Measurements from ENCODE around the gene GRK2. TPM values are rescaled to one million over a fixed set of nuclear protein-coding genes. Genes with fewer than 3 reads are reported as not detected.
"Not testable (repeated sequence)": the region's sequence is repeated elsewhere in the genome, so short reads cannot be mapped to it uniquely, and the experiment has no call there.

The GRK2 gene
- total RNA-seq, 2 donors from 2014 or later, result 51.6 to 52.6 TPM

- DNase-seq (no peak), ATAC-seq (no peak)
- intact Hi-C loops (cut with DNase I), result no loop called here
Observed at GRCh38 chr11:67306769-67307544, 40.7 kb downstream of the GRK2 start.

GRCh38 chr11:67307545-67308001, 41.3 kb downstream of the GRK2 start:
- ATAC-seq, result no peak
- intact Hi-C loops (cut with DNase I), result no loop called here
- DNase-seq, result no peak

- ATAC-seq, result no peak
- intact Hi-C loops (cut with DNase I), result no loop called here
- no peak for DNase-seq
Observed at GRCh38 chr11:67308031-67308866, 42.0 kb downstream of the GRK2 start.

- DNase-seq (no peak), ATAC-seq (no peak)
- intact Hi-C loops (cut with DNase I), result no loop called here
Observed at GRCh38 chr11:67309166-67309565, 42.9 kb downstream of the GRK2 start.

GRCh38 chr11:67309661-67310061, 43.4 kb downstream of the GRK2 start:
- no peak for DNase-seq
- intact Hi-C loops (cut with DNase I), result no loop called here

GRCh38 chr11:67310246-67311050, 44.2 kb downstream of the GRK2 start:
- ATAC-seq, result no peak
- intact Hi-C loops (cut with DNase I), result no loop called here
- DNase-seq, result no peak

More at GRCh38 chr11:67309661-67310061, 43.4 kb downstream of the GRK2 start:
- ATAC-seq, result no peak

- no peak for ATAC-seq
- intact Hi-C loops (cut with DNase I), result no loop called here
- DNase-seq, result no peak
Observed at GRCh38 chr11:67311051-67311555, 44.8 kb downstream of the GRK2 start.

GRCh38 chr11:67311556-67312082, 45.3 kb downstream of the GRK2 start:
- ATAC-seq (no peak), DNase-seq (no peak)
- intact Hi-C loops (cut with DNase I), result no loop called here

GRCh38 chr11:67312187-67313021, 46.1 kb downstream of the GRK2 start:
- intact Hi-C loops (cut with DNase I), result no loop called here
- DNase-seq (no peak), ATAC-seq (no peak)

GRCh38 chr11:67313125-67313890, 47.0 kb downstream of the GRK2 start:
- DNase-seq (no peak), ATAC-seq (no peak)
- intact Hi-C loops (cut with DNase I), result no loop called here

- ATAC-seq (no peak), DNase-seq (no peak)
- intact Hi-C loops (cut with DNase I), result no loop called here
Observed at GRCh38 chr11:67314218-67314617, 47.9 kb downstream of the GRK2 start.

- ATAC-seq (no peak), DNase-seq (no peak)
- intact Hi-C loops (cut with DNase I), result loop anchor here in 1 of 2 donors (5.0 kb wide), 1 partner anchor 233 kb away; no protein-coding TSS in a partner anchor
Observed at GRCh38 chr11:67315325-67315909, 49.1 kb downstream of the GRK2 start.

GRCh38 chr11:67316882-67317204, 50.6 kb downstream of the GRK2 start:
- ATAC-seq (no peak), DNase-seq (no peak)
- intact Hi-C loops (cut with DNase I), result loop anchor here (1.0 to 5.0 kb wide), 4 partner anchors 48 to 235 kb away; partner anchors contain the start of gene GRK2 (in 1 of the 2)

- intact Hi-C loops (cut with DNase I), result loop anchor here (1.0 to 5.0 kb wide), 4 partner anchors 49 to 235 kb away; partner anchors contain the start of gene GRK2 (in 1 of the 2)
- ATAC-seq (peak; percentile 93 to 94), DNase-seq (peak; percentile 97)
Observed at GRCh38 chr11:67317205-67317887, 51.1 kb downstream of the GRK2 start.

- peak; percentile 19 to 27 for ATAC-seq
- intact Hi-C loops (cut with DNase I), result loop anchor here (1.0 to 5.0 kb wide), 4 partner anchors 49 to 236 kb away; partner anchors contain the start of gene GRK2 (in 1 of the 2)
- no peak for DNase-seq
Observed at GRCh38 chr11:67317888-67318555, 51.7 kb downstream of the GRK2 start.

GRCh38 chr11:67318876-67319275, 52.6 kb downstream of the GRK2 start:
- intact Hi-C loops (cut with DNase I), result loop anchor here in 1 of 2 donors (5.0 kb wide), 1 partner anchor 237 kb away; no protein-coding TSS in a partner anchor
- not testable (repeated sequence) for ATAC-seq, DNase-seq

Data from left cardiac atrium (tissue), 4 donors.